HepG2 (cell line): ENCODE results near the gene ZCCHC7. TPM values are rescaled to one million over a fixed set of nuclear protein-coding genes. Genes with fewer than 3 reads are reported as not detected.

Experiments used
- ATAC-seq: fragments of 200-7000 bp; cut with Tn5 transposase; 3 replicates; pipeline ENCODE4 v1.9.1; 2020; ENCODE audit warnings: mild to moderate bottlenecking, moderate library complexity
- BruUV-seq: library from RNA; stranded (reverse); fragments of 400-500 nt; replicated peaks from 2 replicates; lab custom pipeline; 2021; lab: Mats Ljungman, UMichigan
- CTCF ChIA-PET: fragments of 300-600 bp; formaldehyde crosslinking; extraction: SDS; loops from one replicate; lab custom pipeline; 2021; ENCODE audit warnings: low total read pairs, inconsistent platforms, low intra/inter-chr PET ratio; lab: Yijun Ruan, JAX
- POLR2A ChIA-PET: fragments of 350-600 bp; sonication (Branson Sonifier 250); formaldehyde crosslinking; loops from one replicate; lab custom pipeline; 2020; ENCODE audit warnings: antibody characterized with exemption, inconsistent platforms; lab: Yijun Ruan, JAX
- DNase-seq: peaks from one replicate; pipeline ENCODE4 v3.0.0-alpha.2; 2015; ENCODE audit warnings: low spot score
- FAIRE-seq: peaks from 3 replicates; lab custom pipeline; 2011; peaks lifted over from hg19 to GRCh38; lab: Jason Lieb, UNC
- H2AFZ ChIP-seq: one replicate; pipeline ENCODE4 v1.6.1; 2011; ENCODE audit warnings: low read length, inconsistent platforms
- H3K27ac ChIP-seq: fragments of 300-600 bp; 3 replicates; pipeline ENCODE4 v1.8.0; 2011; ENCODE audit warnings: mixed run types, mild to moderate bottlenecking, mixed read lengths, low read length, inconsistent platforms; ENCODE audit not compliant: insufficient read depth; ENCODE audit errors: extremely low read length
- H3K27me3 ChIP-seq, 2 experiments: fragments of 200-600 bp in 1 of 2; 2 replicates in 1 of 2; 3 replicates in 1 of 2; pipeline versions ENCODE4 v1.6.0 to v1.8.0; 2011; ENCODE audit warnings: low read length in 2 of 2, mild to moderate bottlenecking in 2 of 2, moderate library complexity in 2 of 2, inconsistent platforms in 1 of 2; ENCODE audit not compliant: insufficient read depth in 2 of 2, control insufficient read depth in 1 of 2
- H3K36me3 ChIP-seq, 2 experiments: fragments of 200-600 bp in 1 of 2; replicated peaks in 1 of 2; 2 replicates in 1 of 2; 3 replicates in 1 of 2; pipeline versions ENCODE4 v1.5.1 to v1.8.0; 2011; ENCODE audit warnings: low read length in 2 of 2, inconsistent platforms in 1 of 2; ENCODE audit not compliant: insufficient read depth in 2 of 2, control insufficient read depth in 1 of 2
- H3K4me1 ChIP-seq: 2 replicates; pipeline ENCODE4 v1.5.1; 2012; ENCODE audit warnings: low read length, inconsistent platforms; ENCODE audit not compliant: insufficient read depth
- H3K4me2 ChIP-seq: 2 replicates; pipeline ENCODE4 v1.6.0; 2011; ENCODE audit warnings: low read depth, low read length, inconsistent platforms
- H3K4me3 ChIP-seq, 3 experiments: fragments of 200-600 bp in 1 of 3; sonication (generic), shearing (Covaris generic) in 1 of 3; replicated peaks in 1 of 3; 2 replicates each; pipeline ENCODE4 v1.5.1; 2011 to 2016; ENCODE audit warnings: low read length in 3 of 3, inconsistent platforms in 2 of 3, low read depth in 2 of 3, mild to moderate bottlenecking in 2 of 3, control low read depth in 1 of 3, mixed read lengths in 1 of 3; ENCODE audit not compliant: insufficient read depth in 1 of 3
- H3K79me2 ChIP-seq: one replicate; pipeline ENCODE4 v1.6.1; 2011; ENCODE audit warnings: low read length, inconsistent platforms; ENCODE audit not compliant: insufficient read depth
- H3K9ac ChIP-seq: 2 replicates; pipeline ENCODE4 v1.6.0; 2011; ENCODE audit warnings: mild to moderate bottlenecking, low read depth, low read length, inconsistent platforms; ENCODE audit not compliant: insufficient read depth
- H3K9me3 ChIP-seq: 2 replicates; pipeline ENCODE4 v1.5.1; 2012; ENCODE audit warnings: mild to moderate bottlenecking, low read length
- H4K20me1 ChIP-seq: 2 replicates; pipeline ENCODE4 v1.6.0; 2011; ENCODE audit warnings: inconsistent platforms, mild to moderate bottlenecking, low read length, moderate library complexity; ENCODE audit not compliant: insufficient read depth
- CEBPB ChIP-seq: IDR thresholded peaks from 2 replicates; pipeline ENCODE4 v1.6.1; 2011; ENCODE audit warnings: low read depth, low read length, improper control_type of control experiment, borderline replicate concordance
- MZF1 ChIP-seq: sonication (generic); formaldehyde crosslinking; IDR thresholded peaks from 2 replicates; pipeline ENCODE4 v1.8.1; 2023; ENCODE audit warnings: mild to moderate bottlenecking, missing genetic modification reagents, borderline replicate concordance
- TBP ChIP-seq: sonication (generic); formaldehyde crosslinking; IDR thresholded peaks from 2 replicates; pipeline ENCODE4 v1.5.0; 2020; ENCODE audit warnings: missing genetic modification reagents
- ZNF335 ChIP-seq: sonication (generic); formaldehyde crosslinking; IDR thresholded peaks from 2 replicates; pipeline ENCODE4 v1.4.0; 2020; ENCODE audit warnings: missing genetic modification reagents
- ZSCAN30 ChIP-seq: sonication (generic); formaldehyde crosslinking; IDR thresholded peaks from 2 replicates; pipeline ENCODE4 v1.5.0; 2020; ENCODE audit warnings: mild to moderate bottlenecking, missing genetic modification reagents
- WGBS: methylation state at CpG from one replicate; pipeline ENCODE4 v1.1.6; 2017; ENCODE audit warnings: low lambda C conversion rate; 5-methylcytosine and 5-hydroxymethylcytosine counted together
- in situ Hi-C: cut with HindIII; loops from 2 replicates; pipeline ENCODE4 v1.10.0; 2017; ENCODE audit warnings: low pct_unique_long_range_greater_than_20kb; ENCODE audit not compliant: extremely low pct_ligation_motif_present
- intact Hi-C: fragments of 100-400 bp; cut with micrococcal nuclease; formaldehyde crosslinking; loops from one replicate; pipeline ENCODE4 v1.10.0; 2022; ENCODE audit not compliant: unreplicated experiment
- polyA plus RNA-seq, 8 experiments: library from polyadenylated mRNA; depleted of rRNA in 3 of 8; stranded (reverse) in 7 of 8; unstranded in 1 of 8; fragments of >200 nt; fragmentation: Illumina TruSeq in 4 of 8; extraction: Trizol in 4 of 8; gene quantifications; 2 replicates each; pipeline versions ENCODE4 v1.2.1 to v1.2.3, GENCODE V29; 2011 to 2016; ENCODE audit warnings: low read depth in 4 of 8, missing spikeins in 1 of 8, mixed read lengths in 1 of 8; ENCODE audit not compliant: insufficient read depth in 1 of 8
- total RNA-seq, 5 experiments: library from RNA; depleted of rRNA; stranded (reverse); fragments of >200 nt; fragmentation: Illumina TruSeq; extraction: Trizol; gene quantifications; 2 replicates each; pipeline ENCODE4 v1.2.3, GENCODE V29; 2016; ENCODE audit warnings: low read depth in 1 of 5
- TF ChIP-seq, protein P1 (sequence below): sonication (generic); formaldehyde crosslinking; IDR thresholded peaks from 2 replicates; pipeline ENCODE4 v1.4.0; 2020; ENCODE audit warnings: missing genetic modification reagents
- TF ChIP-seq, protein P2 (sequence below): sonication (generic); formaldehyde crosslinking; IDR thresholded peaks from 2 replicates; pipeline ENCODE4 v1.4.0; 2020; ENCODE audit warnings: missing genetic modification reagents

The ZCCHC7 gene
- total and polyA plus RNA-seq, 2 of the 13 experiments (the other 11 are each of a cell fraction or from before 2014, with no cell fraction given): 13.6 to 19.3 TPM

DNA sequence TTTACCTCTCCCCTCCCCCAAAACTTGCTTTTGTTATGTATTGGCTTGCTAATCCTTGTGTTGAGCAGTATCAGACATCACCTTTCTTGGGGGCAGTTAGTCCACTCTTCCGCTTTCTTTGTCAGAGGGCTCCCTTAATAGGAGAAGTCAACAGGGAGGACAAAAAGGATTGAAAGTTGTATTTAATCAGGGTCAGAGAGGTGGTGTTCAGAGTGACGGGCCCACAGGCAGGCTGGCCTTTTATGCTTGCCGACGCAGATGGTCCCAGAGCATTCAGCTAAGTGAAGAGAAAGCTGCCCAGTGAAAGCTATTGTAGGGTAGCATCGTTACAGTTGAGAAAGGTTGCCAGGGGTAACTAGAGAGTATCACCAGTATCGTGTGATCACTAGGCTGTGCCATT lies 131.1 kb downstream of the ZCCHC7 start:
- no peak overlapping the region for H3K4me3 ChIP-seq
- POLR2A ChIA-PET: no interaction called here
- H3K9me3 ChIP-seq: no peaks in the 10 kb centered on the region
- no peak overlapping the region for H3K4me2 ChIP-seq
- ATAC-seq (no peak), DNase-seq (no peak), FAIRE-seq (no peak)
- 97% methylated on average over 6 of the region's 6 CpGs for WGBS
- no peak overlapping the region for H3K9ac ChIP-seq
- CTCF ChIA-PET: no interaction called here
- H3K4me1 ChIP-seq: no peaks in the 10 kb centered on the region
- H3K79me2 ChIP-seq: no peaks in the 10 kb centered on the region
- H3K27me3 ChIP-seq: no peaks in the 10 kb centered on the region
- H4K20me1 ChIP-seq: no peaks in the 10 kb centered on the region
- intact Hi-C loops (no loop called here), in situ Hi-C loops (no loop called here)
- H3K27ac ChIP-seq: no peak overlapping the region
- TF ChIP-seq ZSCAN30 (no peak), CEBPB (no peak), TBP (CRISPR knock-in tag) (no peak), MZF1 (no peak), ZNF335 (CRISPR knock-in tag) (no peak)
- TF ChIP-seq, protein P1, sequence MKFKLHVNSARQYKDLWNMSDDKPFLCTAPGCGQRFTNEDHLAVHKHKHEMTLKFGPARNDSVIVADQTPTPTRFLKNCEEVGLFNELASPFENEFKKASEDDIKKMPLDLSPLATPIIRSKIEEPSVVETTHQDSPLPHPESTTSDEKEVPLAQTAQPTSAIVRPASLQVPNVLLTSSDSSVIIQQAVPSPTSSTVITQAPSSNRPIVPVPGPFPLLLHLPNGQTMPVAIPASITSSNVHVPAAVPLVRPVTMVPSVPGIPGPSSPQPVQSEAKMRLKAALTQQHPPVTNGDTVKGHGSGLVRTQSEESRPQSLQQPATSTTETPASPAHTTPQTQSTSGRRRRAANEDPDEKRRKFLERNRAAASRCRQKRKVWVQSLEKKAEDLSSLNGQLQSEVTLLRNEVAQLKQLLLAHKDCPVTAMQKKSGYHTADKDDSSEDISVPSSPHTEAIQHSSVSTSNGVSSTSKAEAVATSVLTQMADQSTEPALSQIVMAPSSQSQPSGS: no peak
- TF ChIP-seq, protein P2, sequence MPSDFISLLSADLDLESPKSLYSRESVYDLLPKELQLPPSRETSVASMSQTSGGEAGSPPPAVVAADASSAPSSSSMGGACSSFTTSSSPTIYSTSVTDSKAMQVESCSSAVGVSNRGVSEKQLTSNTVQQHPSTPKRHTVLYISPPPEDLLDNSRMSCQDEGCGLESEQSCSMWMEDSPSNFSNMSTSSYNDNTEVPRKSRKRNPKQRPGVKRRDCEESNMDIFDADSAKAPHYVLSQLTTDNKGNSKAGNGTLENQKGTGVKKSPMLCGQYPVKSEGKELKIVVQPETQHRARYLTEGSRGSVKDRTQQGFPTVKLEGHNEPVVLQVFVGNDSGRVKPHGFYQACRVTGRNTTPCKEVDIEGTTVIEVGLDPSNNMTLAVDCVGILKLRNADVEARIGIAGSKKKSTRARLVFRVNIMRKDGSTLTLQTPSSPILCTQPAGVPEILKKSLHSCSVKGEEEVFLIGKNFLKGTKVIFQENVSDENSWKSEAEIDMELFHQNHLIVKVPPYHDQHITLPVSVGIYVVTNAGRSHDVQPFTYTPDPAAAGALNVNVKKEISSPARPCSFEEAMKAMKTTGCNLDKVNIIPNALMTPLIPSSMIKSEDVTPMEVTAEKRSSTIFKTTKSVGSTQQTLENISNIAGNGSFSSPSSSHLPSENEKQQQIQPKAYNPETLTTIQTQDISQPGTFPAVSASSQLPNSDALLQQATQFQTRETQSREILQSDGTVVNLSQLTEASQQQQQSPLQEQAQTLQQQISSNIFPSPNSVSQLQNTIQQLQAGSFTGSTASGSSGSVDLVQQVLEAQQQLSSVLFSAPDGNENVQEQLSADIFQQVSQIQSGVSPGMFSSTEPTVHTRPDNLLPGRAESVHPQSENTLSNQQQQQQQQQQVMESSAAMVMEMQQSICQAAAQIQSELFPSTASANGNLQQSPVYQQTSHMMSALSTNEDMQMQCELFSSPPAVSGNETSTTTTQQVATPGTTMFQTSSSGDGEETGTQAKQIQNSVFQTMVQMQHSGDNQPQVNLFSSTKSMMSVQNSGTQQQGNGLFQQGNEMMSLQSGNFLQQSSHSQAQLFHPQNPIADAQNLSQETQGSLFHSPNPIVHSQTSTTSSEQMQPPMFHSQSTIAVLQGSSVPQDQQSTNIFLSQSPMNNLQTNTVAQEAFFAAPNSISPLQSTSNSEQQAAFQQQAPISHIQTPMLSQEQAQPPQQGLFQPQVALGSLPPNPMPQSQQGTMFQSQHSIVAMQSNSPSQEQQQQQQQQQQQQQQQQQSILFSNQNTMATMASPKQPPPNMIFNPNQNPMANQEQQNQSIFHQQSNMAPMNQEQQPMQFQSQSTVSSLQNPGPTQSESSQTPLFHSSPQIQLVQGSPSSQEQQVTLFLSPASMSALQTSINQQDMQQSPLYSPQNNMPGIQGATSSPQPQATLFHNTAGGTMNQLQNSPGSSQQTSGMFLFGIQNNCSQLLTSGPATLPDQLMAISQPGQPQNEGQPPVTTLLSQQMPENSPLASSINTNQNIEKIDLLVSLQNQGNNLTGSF: no peak
- no peak overlapping the region for H2AFZ ChIP-seq
- no peaks in the 10 kb centered on the region for H3K36me3 ChIP-seq
- no TSS peak for BruUV-seq
